SJSA1 (cell line): ENCODE results near the gene SCYGR5. TPM values are rescaled to one million over a fixed set of nuclear protein-coding genes. Genes with fewer than 3 reads are reported as not detected.
"Not testable (repeated sequence)": the region's sequence is repeated elsewhere in the genome, so short reads cannot be mapped to it uniquely, and the experiment has no call there.

ENCODE experiments used
- DNase-seq, 2 experiments: peaks; one replicate each; pipeline ENCODE4 v3.0.0-alpha.2; 2015 to 2020; ENCODE audit warnings: low spot score in 2 of 2, low read depth in 1 of 2
- H3K27ac ChIP-seq: fragments of 250-450 bp; sonication (Bioruptor Pico); 2 replicates; pipeline ENCODE4 v1.5.1; 2020; ENCODE audit warnings: mild to moderate bottlenecking, moderate library complexity
- H3K27me3 ChIP-seq: fragments of 250-450 bp; sonication (Bioruptor Pico); replicated peaks from 2 replicates; pipeline ENCODE4 v1.5.1; 2020; ENCODE audit warnings: mild to moderate bottlenecking, moderate library complexity
- H3K36me3 ChIP-seq: fragments of 250-450 bp; sonication (Bioruptor Pico); 2 replicates; pipeline ENCODE4 v1.5.1; 2020; ENCODE audit warnings: mild to moderate bottlenecking
- H3K4me1 ChIP-seq: fragments of 250-450 bp; sonication (Bioruptor Pico); replicated peaks from 2 replicates; pipeline ENCODE4 v1.6.1; 2021; ENCODE audit warnings: mild to moderate bottlenecking
- H3K4me3 ChIP-seq: fragments of 250-450 bp; sonication (Bioruptor Pico); 2 replicates; pipeline ENCODE4 v1.5.1; 2020; ENCODE audit warnings: mild to moderate bottlenecking
- H3K9me3 ChIP-seq: fragments of 250-450 bp; sonication (Bioruptor Pico); replicated peaks from 2 replicates; pipeline ENCODE4 v1.5.1; 2020; ENCODE audit warnings: mild to moderate bottlenecking
- total RNA-seq: library from RNA; depleted of rRNA; stranded (reverse); fragments of >200 nt; shearing (Covaris generic); gene quantifications from 2 replicates; pipeline ENCODE4 v1.2.3, GENCODE V29; 2014

Gene SCYGR5
- total RNA-seq, 1 experiment from 2014 or later = not detected

DNA sequence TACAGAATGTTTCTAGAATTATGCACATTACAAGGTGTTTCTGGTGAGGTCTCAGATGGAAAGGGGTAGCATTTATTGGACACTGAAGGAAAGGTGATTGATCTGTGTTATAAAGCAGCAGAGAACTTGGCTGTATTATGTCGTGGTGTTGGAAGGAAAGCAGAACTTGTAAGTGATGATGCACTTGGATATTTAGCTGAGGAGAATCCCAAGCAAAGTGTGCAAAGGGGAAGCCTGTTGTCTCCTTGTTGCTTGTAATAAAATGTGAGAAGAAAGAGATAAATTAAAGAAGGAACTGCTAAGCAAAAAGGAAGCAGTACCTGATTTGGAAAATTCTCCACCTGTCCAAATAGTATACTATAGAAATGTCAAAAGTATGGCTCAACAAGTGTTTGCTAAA, 12.2 kb upstream of the SCYGR5 start:
- H3K27ac ChIP-seq = no peak overlapping the region
- H3K4me3 ChIP-seq = no peak overlapping the region
- H3K4me1 ChIP-seq = peaks cover 7% of the 10 kb centered on the region; the same call in 1 of the 2 replicates
- DNase-seq = no peak
- no peaks in the 10 kb centered on the region for H3K9me3 ChIP-seq
- H3K27me3 ChIP-seq = no peaks in the 10 kb centered on the region
- no peaks in the 10 kb centered on the region for H3K36me3 ChIP-seq

DNA sequence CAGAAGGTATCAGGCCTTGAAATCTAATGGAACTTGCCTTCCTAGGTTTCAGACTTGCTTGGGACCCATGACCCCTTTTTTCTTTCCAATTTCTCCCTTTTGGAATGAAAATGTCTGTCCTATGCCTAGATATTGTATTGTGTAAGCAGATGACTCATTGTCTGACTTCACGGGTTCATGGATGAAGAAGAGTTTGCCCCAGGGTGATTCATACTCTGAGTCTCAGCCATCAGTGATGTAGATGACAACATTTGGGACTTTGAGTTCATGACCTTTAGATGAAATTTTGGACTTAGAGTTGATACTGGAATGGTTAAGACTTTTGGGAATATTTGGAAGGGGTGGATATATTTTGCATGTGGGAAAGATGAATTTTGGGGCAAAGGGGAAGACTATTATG, 11.2 kb upstream of the SCYGR5 start:
- H3K9me3 ChIP-seq = no peaks in the 10 kb centered on the region
- no peaks in the 10 kb centered on the region for H3K36me3 ChIP-seq
- H3K27me3 ChIP-seq = no peaks in the 10 kb centered on the region
- H3K4me3 ChIP-seq = no peak overlapping the region
- peak in 1 of 2 experiments; percentile 28 for DNase-seq
- no peak overlapping the region for H3K27ac ChIP-seq
- H3K4me1 ChIP-seq = peaks cover 7% of the 10 kb centered on the region; the same call in 1 of the 2 replicates

DNA sequence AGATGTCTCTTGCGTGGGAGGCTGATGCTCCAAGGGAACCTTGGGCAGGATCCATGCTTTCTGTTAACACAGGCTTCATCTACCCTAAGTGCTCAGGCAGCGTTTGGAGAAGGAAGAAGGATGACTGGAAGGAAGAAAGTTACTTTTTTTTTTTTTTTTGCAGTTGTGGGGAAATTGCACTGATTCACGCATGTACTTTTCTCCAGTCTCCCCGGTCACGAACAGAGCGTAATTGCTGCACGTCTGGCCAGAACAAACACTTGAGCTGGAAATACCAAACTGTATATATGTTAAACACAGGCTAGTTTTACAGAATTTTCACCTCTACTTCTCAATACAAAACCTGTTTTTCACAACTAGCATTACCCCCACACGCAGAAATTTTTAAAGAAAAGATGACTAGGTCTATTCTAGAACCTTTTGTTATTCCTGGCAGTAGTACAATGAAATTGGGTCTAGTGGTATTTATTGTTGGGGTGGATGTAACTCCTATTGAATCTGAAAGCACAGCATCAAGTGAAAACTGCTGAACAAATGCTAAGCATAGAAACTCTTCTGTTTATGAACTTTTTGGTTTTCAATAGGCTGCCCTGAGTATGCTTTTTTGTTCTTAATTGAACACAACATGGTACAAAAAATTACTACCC, 9.3 kb upstream of the SCYGR5 start:
- Histone ChIP-seq H3K4me3 (no peak overlapping the region), H3K27ac (no peak overlapping the region), H3K36me3 (no peaks in the 10 kb centered on the region), H3K9me3 (no peaks in the 10 kb centered on the region), H3K4me1 (peaks cover 7% of the 10 kb centered on the region; the same call in 1 of the 2 replicates), H3K27me3 (no peaks in the 10 kb centered on the region)
- no peak for DNase-seq

DNA sequence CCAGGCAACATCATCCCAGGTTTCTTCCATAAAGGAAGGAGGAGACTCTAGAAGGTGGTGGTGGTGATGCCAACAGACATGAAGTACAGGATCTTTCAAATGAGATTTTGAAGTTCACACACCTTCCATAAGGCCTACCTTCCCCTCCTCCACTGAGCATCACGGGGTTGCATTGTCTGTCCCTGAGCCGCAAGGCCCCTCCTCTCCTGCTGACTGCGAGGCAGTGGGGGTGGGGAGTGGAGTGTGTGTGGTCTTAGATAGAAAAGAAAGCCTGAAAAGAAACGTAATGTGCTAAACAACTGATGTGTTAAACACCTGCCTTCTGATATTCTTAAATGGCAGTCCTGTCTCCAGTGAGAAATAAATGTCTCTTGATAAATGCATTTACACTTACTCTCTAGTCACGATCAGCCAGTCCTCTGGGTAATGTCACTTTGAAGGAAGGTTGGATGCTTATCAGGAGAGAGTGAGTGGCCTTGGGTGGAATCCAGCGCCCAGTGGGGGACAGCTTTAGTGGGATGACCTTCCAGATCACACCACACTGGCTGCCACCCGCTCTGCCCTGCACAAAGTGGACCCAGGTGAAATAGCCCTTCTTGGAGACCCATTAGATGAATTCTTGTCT, 5.5 kb upstream of the SCYGR5 start:
- no peaks in the 10 kb centered on the region for H3K4me1 ChIP-seq
- no peaks in the 10 kb centered on the region for H3K36me3 ChIP-seq
- no peaks in the 10 kb centered on the region for H3K9me3 ChIP-seq

DNA sequence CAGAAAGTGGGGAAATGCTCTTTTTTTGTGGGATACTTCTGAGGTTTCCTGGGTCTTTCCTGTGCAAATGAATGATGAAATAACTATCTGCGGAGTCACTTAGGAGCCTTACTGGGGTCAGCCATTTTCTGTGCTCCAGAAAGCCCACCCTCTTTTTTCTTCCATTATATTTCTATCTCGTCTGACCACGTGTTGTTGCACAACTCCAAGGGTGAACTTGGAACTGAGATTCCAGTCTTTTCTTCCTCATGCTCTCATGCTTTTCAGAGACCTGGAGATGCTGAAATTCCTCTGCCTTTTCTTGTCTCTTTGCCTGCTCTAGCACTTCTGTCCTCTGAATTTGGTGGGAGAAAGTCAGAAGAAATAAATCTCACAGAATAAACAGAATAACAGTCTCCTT, 4.8 kb upstream of the SCYGR5 start:
- Histone ChIP-seq H3K9me3 (no peaks in the 10 kb centered on the region), H3K4me1 (no peaks in the 10 kb centered on the region), H3K27ac (no peak overlapping the region), H3K27me3 (no peaks in the 10 kb centered on the region), H3K36me3 (no peaks in the 10 kb centered on the region), H3K4me3 (no peak overlapping the region)
- DNase-seq = no peak

More for the DNA sequence above, 5.5 kb upstream of the SCYGR5 start:
- Histone ChIP-seq H3K27me3 (no peaks in the 10 kb centered on the region), H3K27ac (no peak overlapping the region), H3K4me3 (no peak overlapping the region)
- DNase-seq = no peak

DNA sequence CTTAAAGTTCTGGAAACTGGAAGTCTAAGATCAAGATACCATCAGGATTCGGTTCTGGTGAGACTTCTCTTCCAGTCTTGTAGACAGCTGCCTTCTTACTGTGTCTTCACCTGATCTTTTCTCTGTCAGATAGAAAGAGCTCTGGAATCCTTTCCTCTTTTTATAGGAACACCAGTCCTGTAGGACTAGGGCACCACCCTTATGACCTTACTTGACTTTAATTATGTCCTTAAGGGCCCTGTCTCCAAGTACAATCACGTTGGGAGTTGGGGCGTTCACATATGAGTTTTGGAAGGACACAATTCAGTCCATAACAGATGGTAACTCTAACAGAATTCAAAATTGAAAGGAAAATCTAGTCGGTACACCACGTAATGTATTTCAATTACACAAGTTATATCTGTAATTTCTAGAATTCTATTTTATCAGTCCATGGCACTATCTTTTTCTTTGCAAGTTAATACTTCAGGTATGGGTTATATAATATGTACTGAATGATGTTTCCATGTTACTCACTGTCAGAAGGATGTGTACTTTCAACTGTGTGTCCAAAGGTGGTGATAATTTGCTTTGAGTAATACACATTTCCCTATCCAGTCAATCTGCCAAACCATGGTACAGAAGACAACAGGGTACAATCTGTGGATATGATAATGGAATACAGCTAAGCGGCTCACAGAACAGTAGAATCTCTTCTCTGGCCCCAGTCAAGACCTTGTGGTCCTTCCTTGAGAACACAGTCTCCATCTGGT, 1.2 kb upstream of the SCYGR5 start:
- H3K27me3 ChIP-seq = no peaks in the 10 kb centered on the region
- no peak overlapping the region for H3K4me3 ChIP-seq
- no peaks in the 10 kb centered on the region for H3K36me3 ChIP-seq
- no peak overlapping the region for H3K27ac ChIP-seq
- no peak for DNase-seq
- no peaks in the 10 kb centered on the region for H3K9me3 ChIP-seq
- H3K4me1 ChIP-seq = no peaks in the 10 kb centered on the region

DNA sequence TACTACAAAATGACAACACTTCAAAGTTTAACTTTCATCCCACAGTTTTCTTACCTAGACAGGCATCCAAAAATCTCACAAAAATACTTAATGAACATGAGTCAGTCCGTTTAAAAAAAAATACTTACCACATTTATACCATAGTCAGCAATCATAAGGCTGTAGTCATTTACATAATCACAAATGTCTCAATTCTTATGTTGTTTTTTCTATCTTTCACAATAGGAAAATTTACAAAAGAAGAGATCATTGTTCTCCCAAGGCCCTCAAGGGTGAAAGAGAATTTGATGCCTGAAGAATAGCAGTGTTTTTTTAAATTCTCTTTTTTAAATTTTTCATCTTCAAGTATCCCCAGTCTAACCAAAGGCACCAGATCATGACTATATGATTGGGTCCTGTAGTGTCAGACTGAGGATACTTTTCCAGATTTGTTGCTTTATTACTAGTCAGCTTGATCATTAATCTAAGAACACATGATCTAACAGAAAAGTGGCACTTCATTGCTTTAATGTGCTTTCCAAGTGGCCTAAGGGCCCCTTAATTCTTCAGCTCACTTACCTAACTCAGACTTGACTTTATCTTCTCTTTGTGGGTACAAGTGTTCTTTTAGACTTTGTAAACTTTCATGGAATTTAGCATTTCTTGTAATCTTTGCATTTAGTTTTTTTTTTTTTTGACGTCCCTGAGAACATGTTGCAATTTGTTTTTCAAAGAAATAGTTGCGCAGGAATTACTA, 4.7 kb downstream of the SCYGR5 start:
- DNase-seq = no peak
- Histone ChIP-seq H3K4me1 (no peaks in the 10 kb centered on the region), H3K36me3 (no peaks in the 10 kb centered on the region), H3K27ac (no peak overlapping the region), H3K4me3 (no peak overlapping the region), H3K9me3 (no peaks in the 10 kb centered on the region), H3K27me3 (no peaks in the 10 kb centered on the region)

DNA sequence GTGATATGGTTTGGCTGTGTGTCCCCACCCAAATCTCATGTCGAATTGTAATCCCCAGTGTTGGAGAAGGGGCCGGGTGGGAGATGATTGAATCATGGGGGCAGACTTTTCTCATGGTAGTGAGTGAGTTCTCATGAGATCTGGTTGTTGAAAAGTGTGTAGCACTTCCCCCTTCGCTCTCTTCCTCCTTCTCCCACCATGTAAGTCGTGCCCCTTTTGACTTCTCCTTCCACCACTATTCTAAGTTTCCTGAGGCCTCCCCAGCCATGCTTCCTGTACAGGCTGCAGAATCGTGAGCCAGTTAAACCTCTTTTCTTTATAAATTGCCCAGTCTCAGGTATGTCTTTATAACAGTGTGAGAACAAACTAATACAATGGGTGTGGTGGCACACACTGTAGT, 7.0 kb downstream of the SCYGR5 start:
- DNase-seq, H3K4me1 ChIP-seq, H3K9me3 ChIP-seq, H3K27me3 ChIP-seq, H3K27ac ChIP-seq, H3K36me3 ChIP-seq, H3K4me3 ChIP-seq: not testable (repeated sequence)

DNA sequence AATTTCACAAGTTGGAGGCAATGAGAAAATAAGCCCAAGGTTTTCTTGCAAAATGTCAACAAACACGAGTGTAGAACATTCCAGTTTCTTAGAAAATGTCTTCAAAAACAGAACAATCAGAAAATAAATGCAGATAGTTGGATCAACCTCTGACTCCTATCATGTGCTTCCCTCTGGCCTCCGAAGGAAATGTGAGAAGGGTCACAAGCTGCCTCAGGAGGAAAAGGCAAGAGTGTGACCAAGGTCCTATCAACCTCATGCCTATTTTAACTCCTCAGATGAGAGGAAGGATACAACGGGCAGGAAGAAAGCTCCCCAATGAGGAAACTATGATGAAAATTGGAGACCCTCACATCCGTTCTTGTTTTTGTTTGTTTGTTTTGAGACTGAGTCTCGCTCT, 7.9 kb downstream of the SCYGR5 start:
- H3K9me3 ChIP-seq = no peaks in the 10 kb centered on the region
- H3K4me1 ChIP-seq = no peaks in the 10 kb centered on the region
- no peak overlapping the region for H3K27ac ChIP-seq
- H3K36me3 ChIP-seq = no peaks in the 10 kb centered on the region
- H3K27me3 ChIP-seq = no peaks in the 10 kb centered on the region
- H3K4me3 ChIP-seq = no peak overlapping the region
- no peak for DNase-seq

DNA sequence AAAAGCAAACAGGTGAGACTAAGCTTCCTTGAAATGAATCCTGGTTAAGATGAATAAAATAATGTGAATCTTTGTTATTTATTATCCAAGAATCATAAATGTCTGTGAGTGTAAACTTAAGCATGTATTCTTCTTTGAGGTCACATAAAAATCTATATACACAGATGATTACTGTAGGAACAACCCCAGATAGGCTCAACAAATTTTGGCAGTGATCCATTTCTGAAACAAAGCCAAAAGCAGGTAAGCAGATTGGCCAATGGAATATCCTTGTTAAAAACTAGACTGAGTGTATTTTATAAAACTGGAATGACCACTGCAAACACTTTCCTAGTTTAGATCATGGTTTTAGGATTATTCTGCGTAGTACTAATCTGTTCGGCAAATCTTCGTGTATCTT, 11.3 kb downstream of the SCYGR5 start:
- H3K36me3 ChIP-seq = no peaks in the 10 kb centered on the region
- H3K4me3 ChIP-seq = no peak overlapping the region
- H3K9me3 ChIP-seq = no peaks in the 10 kb centered on the region
- no peak overlapping the region for H3K27ac ChIP-seq
- H3K4me1 ChIP-seq = no peaks in the 10 kb centered on the region
- no peak for DNase-seq
- H3K27me3 ChIP-seq = no peaks in the 10 kb centered on the region

DNA sequence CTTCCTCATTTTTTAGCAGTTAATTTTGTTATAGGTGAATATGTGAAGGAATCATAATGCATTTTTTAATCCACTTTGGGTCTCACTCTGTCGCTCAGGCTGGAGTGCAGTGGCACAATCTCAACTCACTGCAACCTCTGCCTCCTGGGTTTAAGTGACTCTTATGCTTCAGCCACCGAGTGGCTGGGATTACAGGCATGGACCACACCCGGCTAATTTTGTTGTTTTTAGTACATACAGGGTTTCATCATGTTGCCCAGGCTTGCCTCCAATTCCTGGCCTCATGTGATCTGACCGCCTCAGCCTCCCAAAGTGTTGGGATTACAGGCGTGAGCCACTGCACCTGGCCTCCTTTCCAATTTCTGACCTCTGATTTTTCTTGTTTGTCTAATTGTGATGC, 17.7 kb downstream of the SCYGR5 start:
- Histone ChIP-seq H3K36me3 (no peaks in the 10 kb centered on the region), H3K27ac (no peak overlapping the region), H3K4me1 (no peaks in the 10 kb centered on the region), H3K9me3 (no peaks in the 10 kb centered on the region), H3K4me3 (no peak overlapping the region), H3K27me3 (no peaks in the 10 kb centered on the region; the same call in 1 of the 2 replicates)
- DNase-seq = no peak

DNA sequence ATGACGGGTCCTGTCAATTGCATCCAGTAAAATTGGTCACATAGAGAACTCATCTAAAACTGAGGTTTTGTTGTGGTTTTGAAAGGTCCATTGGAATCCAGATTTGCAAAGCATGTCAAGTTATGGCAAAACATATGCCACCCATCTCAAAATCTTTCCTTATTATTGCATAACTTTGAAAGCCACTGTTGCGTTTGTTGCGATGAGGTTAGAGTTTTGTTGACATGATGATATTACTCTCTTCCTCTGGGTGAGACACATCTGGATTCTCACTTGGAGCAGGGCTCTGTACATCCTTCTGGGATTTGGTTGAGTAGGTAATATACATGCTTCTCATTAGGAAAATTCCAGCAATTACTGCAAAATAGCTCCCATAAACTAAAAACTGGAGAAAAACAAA, 20.6 kb downstream of the SCYGR5 start:
- no peak for DNase-seq
- Histone ChIP-seq H3K9me3 (no peaks in the 10 kb centered on the region), H3K27ac (no peak overlapping the region), H3K4me1 (no peaks in the 10 kb centered on the region), H3K27me3 (no peaks in the 10 kb centered on the region; the same call in 1 of the 2 replicates), H3K36me3 (no peaks in the 10 kb centered on the region), H3K4me3 (no peak overlapping the region)

DNA sequence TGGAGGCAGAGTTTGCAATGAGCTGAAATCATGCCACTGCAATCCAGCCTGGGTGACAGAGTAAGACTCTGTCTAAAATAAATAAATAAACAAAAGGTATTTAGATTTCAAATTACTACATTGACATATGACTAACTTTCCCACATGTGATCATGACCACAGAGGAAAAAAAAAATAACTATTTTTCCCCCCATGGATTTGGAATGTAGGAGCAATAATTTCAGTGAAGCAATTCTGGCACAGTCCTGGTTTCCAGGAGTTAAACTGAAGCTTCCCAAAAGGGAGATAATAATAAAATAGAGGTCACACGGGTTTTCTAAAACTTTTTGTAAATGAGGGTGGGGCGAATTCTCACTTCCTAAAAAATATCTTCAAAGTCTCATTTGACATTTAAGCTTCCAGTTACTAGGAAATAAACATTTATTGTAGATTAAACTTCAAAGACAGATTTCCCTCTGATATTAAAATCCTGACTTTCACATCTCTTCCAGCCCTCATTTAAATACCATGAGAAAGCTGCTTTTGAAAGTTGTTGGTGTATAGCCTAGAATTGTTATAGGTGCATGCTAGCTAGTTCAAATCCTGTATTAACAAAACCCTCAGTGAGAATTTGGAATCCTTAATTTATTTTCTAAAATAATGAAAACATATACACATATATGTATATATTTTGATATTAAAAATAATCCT, 30.5 kb downstream of the SCYGR5 start:
- H3K9me3 ChIP-seq = no peaks in the 10 kb centered on the region
- H3K36me3 ChIP-seq = no peaks in the 10 kb centered on the region
- DNase-seq = no peak
- no peak overlapping the region for H3K27ac ChIP-seq
- H3K4me1 ChIP-seq = no peaks in the 10 kb centered on the region
- H3K27me3 ChIP-seq = no peaks in the 10 kb centered on the region
- no peak overlapping the region for H3K4me3 ChIP-seq
